SIG-M5 (cell line): Measurements from ENCODE around the gene PCDH19.
"Not testable (repeated sequence)": the region's sequence is repeated elsewhere in the genome, so short reads cannot be mapped to it uniquely, and the experiment has no call there.

Experiments used
- DNase-seq: peaks from one replicate; lab custom pipeline; 2025; lab: John Stamatoyannopoulos, UW

PCDH19 gene, protein sequence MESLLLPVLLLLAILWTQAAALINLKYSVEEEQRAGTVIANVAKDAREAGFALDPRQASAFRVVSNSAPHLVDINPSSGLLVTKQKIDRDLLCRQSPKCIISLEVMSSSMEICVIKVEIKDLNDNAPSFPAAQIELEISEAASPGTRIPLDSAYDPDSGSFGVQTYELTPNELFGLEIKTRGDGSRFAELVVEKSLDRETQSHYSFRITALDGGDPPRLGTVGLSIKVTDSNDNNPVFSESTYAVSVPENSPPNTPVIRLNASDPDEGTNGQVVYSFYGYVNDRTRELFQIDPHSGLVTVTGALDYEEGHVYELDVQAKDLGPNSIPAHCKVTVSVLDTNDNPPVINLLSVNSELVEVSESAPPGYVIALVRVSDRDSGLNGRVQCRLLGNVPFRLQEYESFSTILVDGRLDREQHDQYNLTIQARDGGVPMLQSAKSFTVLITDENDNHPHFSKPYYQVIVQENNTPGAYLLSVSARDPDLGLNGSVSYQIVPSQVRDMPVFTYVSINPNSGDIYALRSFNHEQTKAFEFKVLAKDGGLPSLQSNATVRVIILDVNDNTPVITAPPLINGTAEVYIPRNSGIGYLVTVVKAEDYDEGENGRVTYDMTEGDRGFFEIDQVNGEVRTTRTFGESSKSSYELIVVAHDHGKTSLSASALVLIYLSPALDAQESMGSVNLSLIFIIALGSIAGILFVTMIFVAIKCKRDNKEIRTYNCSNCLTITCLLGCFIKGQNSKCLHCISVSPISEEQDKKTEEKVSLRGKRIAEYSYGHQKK (N-terminal part only)

DNA sequence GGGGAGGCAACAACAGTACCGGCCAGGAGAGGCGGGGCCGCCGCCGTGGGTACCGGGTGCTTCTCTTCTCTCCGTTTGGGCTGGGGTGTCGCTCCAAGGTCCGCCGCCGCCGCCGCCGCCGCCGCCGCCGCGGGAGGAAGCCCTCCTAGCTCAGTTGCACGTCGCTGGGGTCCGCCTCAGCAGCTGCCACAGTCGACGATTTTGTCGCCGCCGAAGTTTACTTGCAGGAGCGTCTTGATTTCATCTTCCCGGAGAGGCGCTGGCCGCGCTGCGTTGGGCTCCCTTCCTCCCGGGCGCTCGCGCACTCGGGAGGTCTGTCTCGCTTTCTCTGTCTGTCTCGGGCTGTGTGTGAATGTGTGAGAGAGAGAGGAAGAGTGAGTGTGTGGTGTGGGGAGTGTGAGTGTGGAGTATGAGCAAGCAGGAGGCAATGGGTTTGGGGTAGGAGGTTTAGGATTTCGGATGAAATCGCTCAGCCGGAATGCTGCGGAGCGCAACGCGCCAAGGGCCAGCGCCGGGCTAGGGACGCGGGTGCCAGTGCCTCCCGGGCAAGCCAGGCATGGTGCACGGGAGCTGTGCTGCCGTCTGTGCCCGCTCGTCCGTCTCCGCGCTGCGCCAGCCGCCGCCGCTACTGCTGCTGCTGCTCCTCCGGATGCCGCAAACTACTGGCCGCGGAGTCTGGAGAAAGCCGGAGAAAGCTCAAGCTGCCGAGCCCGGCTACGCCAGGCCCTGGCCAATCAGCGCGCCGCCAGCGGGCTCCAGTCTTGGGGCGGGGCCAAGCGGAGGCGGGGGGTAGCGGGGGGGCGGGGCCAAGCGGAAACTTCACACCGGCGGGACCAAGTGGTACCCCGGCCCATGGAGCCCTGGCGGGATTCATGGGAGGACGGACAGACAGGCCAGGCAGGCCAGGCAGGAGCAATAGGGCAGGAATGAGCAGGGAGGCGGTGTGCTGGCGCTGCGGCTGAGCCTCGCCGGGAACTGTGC is at the start of gene PCDH19:
Gene PCDH19, minus strand, starts transcription at position 664 of the 981 bp plus-strand sequence. CDS start 1,676 bp downstream, outside the sequence.
- no peak for DNase-seq

DNA sequence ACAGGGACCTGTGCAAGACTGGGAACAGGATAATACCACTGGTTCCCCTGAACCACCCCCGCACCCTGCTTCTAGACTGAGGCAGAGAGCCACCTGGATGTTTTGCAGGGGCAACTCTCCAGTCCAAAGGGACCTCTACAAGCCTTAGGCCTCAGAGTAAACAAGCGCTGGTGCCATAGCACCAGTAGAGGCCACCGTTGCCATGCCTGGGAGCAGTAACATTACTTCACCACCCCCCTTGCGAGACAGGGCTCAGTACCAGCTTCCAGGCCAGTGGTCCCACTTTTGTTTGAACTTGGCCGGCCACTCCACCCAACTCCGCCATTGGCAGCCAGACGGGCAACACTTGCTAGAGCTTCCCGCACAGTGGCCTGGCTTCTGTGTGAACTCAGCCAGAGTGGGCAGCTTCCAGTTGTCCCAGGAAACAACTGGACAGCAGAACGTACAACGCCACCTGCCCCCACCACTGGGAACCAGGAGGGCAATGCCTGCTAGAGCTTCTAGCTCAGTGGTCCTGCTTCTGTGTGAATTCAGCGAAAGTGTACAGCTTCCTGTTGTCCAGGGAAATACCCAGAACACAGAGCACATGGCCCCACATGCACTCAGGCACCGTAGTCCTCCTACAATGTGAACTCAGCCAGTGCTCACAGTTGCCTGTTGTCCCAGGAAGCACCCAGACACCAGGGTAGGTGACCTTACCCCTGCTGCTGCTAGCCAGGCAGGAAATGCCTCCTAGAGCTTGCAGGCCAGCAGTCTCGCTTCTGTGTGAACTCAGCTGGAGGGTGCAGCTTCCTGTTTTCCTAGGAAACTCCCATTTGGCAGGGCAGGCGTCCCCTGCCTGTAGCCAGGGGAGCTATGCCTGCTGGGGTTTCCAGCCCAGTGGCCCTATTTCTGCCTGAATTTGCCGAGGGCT is 39.9 kb upstream of the PCDH19 start:
- no peak for DNase-seq

DNA sequence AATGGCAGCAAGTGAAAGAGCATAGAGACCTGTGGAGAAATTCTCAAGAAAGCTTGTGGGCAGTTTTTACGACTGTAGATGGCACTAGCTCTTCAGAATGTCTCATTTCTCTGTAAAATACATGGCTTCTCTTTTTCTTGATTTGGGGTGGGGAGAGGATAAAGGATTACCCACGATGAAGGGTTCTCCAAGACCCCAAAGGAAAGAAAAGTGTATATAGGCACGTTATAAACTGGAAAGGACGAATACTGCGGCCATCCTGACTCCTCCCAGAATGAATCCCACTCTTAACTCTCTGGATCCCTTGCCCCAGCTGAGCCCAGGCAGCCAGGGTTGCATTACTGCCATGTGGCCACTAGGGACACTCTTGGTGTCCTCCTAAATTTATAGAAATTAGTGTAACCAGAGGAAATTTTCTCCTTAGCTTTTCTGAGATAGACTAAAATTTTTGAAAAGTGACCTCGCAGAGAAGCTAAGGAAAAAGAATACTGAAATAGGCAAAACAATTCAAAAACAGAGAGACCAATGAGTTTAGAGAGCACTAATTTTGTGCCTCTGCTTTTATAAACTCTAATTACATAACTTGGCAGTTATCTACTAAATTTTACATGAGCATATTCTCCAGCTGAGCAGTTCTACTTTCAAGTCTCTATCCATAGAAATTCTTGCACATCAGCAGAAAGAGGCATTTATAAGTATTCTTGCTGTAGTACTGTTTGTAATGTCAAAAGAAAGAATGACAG is 37.8 kb upstream of the PCDH19 start:
- DNase-seq, result no peak

DNA sequence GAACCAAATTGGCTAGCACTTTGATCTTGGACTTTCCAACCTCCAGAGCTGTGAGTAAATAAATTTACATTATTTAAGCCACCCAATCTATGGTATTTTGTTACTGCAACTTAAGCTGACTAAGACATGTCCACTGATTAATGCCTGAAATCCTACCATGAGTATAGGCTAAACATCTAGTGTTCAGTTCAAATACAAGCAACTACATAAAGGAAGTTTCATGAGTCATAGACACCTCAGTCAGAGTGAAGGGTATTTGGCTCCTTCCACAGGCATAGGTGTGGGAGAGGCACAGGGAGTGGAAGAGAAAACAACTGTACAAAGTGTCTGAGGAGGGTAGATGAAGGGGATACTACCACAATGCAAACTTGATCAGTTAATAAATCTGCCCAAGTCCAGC is 35.5 kb upstream of the PCDH19 start:
- DNase-seq, result no peak

DNA sequence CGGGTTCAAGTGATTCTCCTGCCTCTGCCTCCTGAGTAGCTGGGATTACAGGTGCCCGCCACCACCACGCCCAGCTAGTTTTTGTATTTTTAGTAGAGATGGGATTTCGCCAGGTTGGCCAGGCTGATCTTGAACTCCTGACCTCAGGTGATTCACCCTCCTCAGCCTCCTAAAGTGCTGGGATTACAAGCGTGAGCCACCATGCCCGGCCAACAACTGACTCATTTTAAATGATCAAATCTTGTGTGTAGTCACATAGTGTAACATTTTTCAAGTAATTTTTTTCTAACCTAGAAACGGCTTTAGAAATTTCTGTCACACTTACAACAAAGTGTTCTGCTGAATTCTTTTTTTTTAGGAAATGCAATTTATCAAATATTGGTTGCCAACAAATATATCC is 31.2 kb upstream of the PCDH19 start:
- DNase-seq, result not testable (repeated sequence)

DNA sequence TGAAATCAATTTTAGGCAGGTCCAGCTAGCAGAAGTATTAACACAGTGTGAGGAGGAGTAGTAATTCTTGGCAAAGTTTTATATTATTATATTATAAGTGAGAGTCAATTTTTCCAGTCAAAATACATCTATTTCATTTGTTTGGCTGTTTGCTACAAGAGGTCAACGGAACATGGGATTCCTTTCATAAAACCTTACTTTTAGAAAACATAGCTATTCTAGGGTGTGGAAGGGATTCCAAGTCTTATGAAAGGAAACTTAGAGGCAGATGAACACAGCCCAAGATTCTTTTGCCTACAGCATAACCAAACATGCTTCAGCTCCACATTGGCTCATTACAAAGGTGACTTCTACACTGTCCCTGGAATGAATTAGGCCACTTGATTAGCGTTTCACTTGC is 29.9 kb upstream of the PCDH19 start:
- DNase-seq, result no peak

DNA sequence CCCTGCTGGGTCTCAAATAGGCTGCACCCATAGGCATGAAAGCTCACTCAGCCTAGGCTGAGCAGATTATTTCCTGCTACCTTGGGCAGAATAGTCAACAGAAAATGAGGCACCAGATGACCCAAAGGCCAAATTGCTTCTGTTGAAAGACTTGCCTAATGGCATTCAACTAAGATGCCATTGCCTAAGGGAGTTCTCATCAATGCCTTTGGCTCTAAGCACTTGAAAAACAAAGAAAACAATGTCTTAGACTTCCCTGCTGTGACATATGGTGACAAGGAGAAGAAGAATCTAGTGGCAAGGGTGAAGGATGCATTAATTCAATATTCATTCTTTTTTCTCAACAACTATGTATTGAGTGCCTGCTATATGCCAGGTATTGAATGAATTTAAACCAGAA is 25.7 kb upstream of the PCDH19 start:
- no peak for DNase-seq

DNA sequence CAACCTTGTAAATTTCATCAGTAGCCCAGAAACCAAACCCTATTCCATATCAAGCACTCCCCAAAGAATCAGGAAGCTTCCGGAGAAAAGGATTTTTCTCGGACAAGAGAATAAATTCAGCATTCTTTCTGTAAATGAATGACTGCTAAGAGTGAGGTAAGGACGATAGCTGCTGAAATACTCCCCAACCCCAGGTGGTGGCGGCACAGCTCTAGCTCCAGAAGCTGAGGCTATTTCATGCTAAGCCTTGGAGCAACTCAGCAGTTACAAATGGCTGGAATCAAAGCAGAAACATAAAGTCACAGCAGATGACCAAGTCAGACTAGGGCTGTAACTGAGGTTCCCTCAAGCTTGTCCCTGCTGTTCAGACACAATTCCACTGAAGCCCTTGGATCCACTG is 13.9 kb upstream of the PCDH19 start:
- no peak for DNase-seq

DNA sequence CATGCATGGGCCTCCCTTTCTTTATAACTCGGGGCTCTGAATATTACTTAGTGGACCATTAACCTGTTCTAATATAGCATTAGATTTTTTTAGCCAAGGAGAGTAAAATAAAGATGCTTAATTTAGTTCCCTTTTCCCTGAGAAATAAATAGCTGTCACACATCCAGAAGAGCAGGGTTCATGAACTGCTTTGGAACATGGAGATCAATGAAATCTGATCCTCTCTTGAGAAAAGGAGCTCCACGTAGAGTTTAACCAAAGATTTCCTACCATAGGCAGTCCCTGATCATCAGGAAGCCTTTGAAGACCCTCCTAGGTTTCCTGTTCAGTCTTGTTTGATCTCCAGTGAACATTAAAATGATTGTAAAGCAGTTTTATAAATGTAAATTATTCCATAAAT is 8.5 kb upstream of the PCDH19 start:
- no peak for DNase-seq

DNA sequence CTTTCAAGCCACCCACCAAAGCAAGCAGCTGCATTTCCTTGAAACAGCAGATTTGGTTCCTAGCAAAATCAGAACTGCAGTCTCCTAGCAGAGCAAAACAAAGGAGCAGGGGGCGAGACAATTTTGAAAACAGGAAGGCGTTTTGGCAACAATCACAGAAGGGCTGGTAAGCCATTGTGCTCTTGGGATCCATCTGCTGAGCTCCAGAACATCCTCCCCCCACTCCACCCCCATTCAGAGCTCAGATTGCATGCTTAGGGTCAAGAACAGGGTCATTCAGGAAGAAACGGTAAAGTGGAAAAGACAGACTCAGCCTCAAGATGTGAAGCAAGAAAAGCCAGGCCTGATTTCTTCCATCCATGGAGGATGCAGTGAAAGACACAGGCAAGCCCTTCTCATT is 7.6 kb upstream of the PCDH19 start:
- DNase-seq, result no peak

DNA sequence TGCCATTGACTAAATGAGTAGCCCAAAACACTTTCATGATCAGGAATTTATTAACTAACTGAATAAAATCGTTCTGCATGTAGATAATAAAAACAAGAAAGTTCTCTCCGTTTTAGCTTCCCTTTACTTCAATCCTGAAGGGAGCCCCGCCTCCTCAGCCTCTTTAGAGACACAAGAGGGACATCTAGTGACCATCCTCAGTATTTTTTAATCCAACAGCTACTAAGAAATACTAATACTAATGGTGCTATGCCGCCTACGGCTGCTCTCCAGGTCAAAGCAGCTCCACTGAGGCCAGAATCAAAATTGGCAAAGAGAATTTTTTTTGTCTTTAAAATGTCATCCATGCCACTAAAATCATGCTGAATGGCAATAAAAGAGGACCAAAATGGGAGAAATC is 3.2 kb upstream of the PCDH19 start:
- no peak for DNase-seq

DNA sequence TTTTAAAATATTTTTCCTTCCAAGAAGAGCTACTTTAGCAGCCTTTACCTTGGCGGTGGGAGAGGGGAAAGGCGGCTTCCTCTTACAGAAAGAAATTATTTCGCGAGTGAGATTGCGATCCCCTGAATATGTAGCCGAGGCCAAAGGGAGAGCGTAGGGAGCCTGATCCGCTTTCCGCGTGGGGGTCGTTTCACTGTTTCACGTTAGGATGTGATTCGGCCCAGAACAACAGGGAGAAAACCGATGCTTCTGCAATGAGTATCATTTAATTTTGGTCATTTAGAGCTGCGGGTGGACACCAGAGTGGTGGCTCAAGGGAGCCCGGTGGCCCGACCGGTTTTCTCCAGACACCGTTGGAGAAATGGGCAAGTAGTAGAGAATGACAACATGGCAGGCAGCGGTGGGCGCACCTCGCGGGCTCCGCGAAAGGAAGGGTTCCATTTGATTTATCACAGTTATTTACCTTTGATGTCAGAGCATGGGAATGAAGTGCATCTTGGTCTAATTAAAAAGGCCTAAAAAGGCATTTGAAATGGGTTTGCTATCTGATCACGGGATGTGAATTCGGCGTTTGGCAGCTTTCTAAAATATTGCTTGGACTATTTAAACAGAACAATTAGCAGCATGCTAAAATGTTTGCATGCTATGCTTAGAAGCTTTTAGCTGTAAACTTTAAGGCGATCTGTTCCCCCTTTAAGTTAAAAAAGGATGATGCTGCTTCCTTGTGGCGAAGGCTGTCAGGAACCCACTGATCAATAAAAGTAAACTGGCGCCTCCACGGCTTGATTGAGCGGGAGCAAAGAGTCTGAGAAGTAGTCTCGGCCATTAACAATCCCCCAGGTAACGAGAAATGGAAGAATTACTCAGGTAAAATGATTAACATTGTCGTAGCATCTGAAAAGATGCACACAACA is 2.0 kb upstream of the PCDH19 start:
- DNase-seq, result no peak

DNA sequence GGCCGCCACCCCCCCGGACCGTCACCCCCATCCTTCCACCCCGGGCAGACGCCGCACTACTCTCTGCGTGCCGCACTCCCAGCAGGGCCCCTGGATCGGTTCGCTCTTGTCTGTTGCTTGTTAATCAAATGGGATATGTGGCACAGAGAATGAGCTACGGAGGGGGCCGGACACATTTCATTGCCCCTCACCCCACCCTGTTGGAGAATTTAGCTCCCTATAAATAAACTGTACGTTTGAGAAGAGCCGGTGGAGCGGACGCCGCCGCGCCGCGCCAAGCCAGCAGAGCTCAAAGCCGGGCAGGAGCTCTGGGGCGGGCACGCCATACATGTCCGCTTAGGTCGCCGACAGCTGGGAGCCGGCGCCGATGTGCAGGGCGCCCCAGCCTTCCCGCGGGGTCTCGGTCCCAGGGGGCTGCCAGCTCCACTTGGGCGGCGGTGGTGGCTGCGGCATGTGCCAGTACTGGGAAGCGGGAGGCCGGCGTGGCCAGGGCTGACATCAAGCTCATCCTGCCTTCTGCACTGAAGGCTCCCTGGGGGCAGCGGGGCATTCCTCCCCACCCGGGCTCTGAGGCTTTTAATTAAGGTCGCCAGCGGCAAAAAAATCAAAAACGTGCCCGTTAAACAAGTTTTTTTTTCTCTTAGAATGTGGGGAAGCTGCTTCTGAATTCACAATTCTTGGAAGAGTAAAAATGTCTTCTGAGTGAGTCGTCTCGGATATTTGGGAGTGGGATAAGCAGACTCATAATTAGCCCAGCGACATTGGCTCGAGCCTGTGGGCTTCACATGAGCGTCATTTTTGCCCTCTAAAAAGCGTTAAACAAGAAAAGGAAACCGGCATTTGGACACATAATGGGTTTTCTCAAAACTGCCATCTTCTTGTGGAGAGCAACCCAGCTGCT is 1.1 kb upstream of the PCDH19 start:
- no peak for DNase-seq

DNA sequence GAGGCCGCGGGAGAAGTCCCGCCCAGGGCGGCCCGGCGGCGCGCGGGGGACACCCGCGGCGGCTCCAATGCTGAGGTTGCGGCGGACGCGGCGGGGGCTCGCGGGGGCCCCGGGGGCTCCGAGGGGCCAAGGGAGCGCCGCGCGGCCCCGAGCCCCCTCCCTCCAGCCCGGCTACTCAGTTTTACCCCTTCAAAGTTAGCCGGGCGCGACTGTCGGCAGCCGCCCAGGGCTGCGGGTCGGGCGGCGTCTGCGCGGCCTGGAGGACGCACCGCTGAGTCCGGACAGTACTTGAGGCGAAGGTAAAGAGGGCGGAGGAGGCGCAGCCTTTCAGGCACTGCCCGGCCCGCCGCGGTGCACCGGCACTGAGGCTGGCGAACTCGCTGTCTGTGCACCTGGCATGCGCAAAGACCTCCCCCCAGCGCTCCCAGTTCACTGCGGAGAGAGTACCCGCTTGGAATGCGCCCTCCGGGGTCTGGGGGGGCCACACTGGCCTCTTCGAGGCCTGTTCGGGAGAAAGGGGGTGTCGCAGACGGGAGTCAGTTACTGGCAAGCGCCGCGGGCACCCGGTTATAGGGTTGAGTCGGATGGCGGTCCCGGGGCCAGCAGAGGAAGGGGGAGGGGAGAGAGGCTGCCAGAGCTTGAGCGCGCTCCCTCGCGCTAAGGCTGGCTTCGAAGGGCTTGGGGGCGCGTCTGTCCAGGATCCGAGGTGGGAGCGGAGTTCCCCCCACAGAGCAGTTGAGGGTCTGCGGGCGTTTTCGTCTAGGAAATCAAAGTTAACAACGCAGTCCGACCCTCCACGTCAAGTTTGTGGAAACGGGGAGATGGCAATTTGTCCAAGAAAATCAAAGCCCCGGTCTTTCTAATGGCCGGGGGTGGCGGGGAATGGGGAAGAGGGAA is 1.1 kb downstream of the PCDH19 start:
- DNase-seq, result no peak

DNA sequence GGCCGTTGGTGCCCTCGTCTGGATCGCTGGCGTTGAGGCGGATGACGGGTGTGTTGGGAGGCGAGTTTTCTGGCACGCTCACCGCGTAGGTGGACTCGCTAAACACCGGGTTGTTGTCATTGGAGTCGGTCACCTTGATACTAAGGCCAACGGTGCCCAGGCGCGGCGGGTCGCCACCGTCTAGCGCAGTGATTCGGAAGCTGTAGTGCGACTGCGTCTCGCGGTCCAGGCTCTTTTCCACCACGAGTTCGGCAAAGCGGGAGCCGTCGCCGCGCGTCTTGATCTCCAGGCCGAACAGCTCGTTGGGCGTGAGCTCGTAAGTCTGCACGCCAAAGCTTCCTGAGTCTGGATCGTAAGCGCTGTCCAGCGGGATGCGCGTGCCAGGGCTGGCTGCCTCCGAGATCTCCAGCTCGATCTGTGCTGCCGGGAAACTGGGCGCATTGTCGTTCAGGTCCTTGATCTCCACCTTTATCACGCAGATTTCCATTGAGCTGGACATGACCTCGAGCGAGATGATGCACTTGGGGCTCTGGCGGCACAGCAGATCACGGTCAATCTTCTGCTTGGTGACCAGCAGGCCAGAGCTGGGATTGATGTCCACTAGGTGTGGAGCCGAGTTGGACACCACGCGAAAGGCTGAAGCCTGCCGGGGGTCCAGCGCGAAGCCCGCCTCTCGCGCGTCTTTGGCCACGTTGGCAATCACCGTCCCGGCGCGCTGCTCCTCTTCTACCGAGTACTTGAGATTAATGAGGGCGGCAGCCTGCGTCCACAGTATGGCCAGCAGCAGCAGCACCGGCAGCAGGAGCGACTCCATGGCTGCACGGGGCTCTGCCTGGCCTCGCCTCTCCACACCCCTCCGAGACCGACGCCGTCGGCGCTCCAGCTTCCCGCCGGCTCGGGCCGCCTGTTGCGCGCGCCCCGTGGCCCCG is 2.0 kb downstream of the PCDH19 start:
- DNase-seq, result no peak

DNA sequence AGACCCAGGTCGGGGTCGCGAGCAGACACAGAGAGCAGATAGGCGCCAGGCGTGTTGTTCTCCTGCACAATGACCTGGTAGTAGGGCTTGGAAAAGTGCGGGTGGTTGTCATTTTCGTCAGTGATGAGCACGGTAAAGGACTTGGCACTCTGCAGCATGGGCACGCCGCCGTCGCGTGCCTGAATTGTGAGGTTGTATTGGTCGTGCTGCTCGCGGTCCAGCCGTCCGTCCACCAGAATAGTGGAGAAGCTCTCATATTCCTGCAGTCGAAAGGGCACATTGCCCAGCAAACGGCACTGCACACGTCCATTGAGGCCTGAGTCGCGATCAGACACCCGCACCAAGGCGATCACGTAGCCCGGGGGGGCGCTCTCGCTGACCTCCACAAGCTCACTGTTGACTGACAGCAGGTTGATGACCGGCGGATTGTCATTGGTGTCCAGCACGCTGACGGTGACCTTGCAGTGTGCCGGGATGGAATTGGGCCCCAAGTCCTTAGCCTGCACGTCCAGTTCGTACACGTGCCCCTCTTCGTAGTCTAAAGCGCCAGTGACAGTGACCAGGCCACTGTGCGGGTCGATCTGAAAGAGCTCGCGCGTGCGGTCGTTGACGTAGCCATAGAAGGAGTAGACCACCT is 2.8 kb downstream of the PCDH19 start:
- DNase-seq, result no peak
